PC-9 (cell line): ENCODE data around the gene RBM19. TPM values are rescaled to one million over a fixed set of nuclear protein-coding genes. Genes with fewer than 3 reads are reported as not detected.

ENCODE experiments used
- BruUV-seq: library from RNA; stranded (reverse); fragments of 400-500 nt; replicated peaks from 2 replicates; lab custom pipeline; 2021; lab: Mats Ljungman, UMichigan
- CTCF ChIA-PET: fragments of 300-600 bp; sonication (Branson Sonifier 250); formaldehyde crosslinking; loops from one replicate; lab custom pipeline; 2022; ENCODE audit warnings: antibody characterized with exemption; lab: Charles Lee
- POLR2A ChIA-PET: fragments of 300-600 bp; sonication (Branson Sonifier 250); formaldehyde crosslinking; loops from one replicate; lab custom pipeline; 2022; ENCODE audit warnings: antibody characterized with exemption; ENCODE audit not compliant: unreplicated experiment; lab: Charles Lee
- DNase-seq, 2 experiments: peaks; one replicate each; pipeline versions ENCODE4 v3.0.0 to v3.0.0-alpha.2; 2015 to 2022; ENCODE audit warnings: mixed read lengths in 1 of 2
- H2AFZ ChIP-seq: fragments of 200-600 bp; sonication (generic); 2 replicates; pipeline ENCODE4 v1.8.1; 2017; ENCODE audit warnings: antibody characterized with exemption
- H3F3A ChIP-seq: fragments of 200-600 bp; sonication (generic); 2 replicates; pipeline ENCODE4 v1.8.1; 2017; ENCODE audit warnings: antibody characterized with exemption, mild to moderate bottlenecking, low read depth; ENCODE audit not compliant: insufficient read depth
- H3K27ac ChIP-seq: fragments of 200-600 bp; sonication (generic); 2 replicates; pipeline ENCODE4 v1.6.1; 2016; ENCODE audit warnings: mixed run types
- H3K27me3 ChIP-seq: fragments of 200-600 bp; sonication (generic); 2 replicates; pipeline ENCODE4 v1.6.1; 2016; ENCODE audit warnings: low read depth, mixed run types; ENCODE audit not compliant: insufficient read depth
- H3K36me3 ChIP-seq: fragments of 200-600 bp; sonication (generic); 2 replicates; pipeline ENCODE4 v1.6.1; 2016; ENCODE audit warnings: low read depth, mixed run types
- H3K4me1 ChIP-seq: fragments of 200-600 bp; sonication (generic); replicated peaks from 2 replicates; pipeline ENCODE4 v1.6.1; 2016; ENCODE audit warnings: mixed run types; ENCODE audit not compliant: insufficient read depth
- H3K4me2 ChIP-seq: fragments of 200-600 bp; sonication (generic); 2 replicates; pipeline ENCODE4 v1.6.1; 2017; ENCODE audit warnings: mixed run types
- H3K4me3 ChIP-seq: fragments of 200-600 bp; sonication (generic); 2 replicates; pipeline ENCODE4 v1.6.1; 2016; ENCODE audit warnings: mixed run types
- H3K79me2 ChIP-seq: fragments of 200-600 bp; sonication (generic); 2 replicates; pipeline ENCODE4 v1.6.1; 2017; ENCODE audit warnings: low read depth, mixed run types
- H3K9me2 ChIP-seq: fragments of 200-600 bp; sonication (generic); 2 replicates; pipeline ENCODE4 v1.8.1; 2017; ENCODE audit warnings: mild to moderate bottlenecking; ENCODE audit not compliant: insufficient read depth
- H3K9me3 ChIP-seq: fragments of 200-600 bp; sonication (generic); 2 replicates; pipeline ENCODE4 v1.8.1; 2016; ENCODE audit warnings: low read depth; ENCODE audit not compliant: insufficient read depth
- H4K20me1 ChIP-seq: fragments of 200-600 bp; sonication (generic); 2 replicates; pipeline ENCODE4 v1.8.1; 2017; ENCODE audit not compliant: insufficient read depth
- CTCF ChIP-seq: fragments of 200-600 bp; sonication (generic); conservative IDR thresholded peaks from 2 replicates; pipeline ENCODE4 v1.6.1; 2017; ENCODE audit warnings: mixed run types, antibody characterized with exemption, mild to moderate bottlenecking, moderate library complexity
- EZH2 ChIP-seq: fragments of 200-600 bp; sonication (generic); IDR thresholded peaks from 2 replicates; pipeline ENCODE4 v1.8.0; 2017; ENCODE audit warnings: antibody characterized with exemption, low read depth
- intact Hi-C: fragments of 100-400 bp; cut with micrococcal nuclease; formaldehyde crosslinking; loops from one replicate; pipeline ENCODE4 v1.10.0; 2022; ENCODE audit not compliant: unreplicated experiment
- total RNA-seq: library from RNA; stranded (reverse); gene quantifications from 2 replicates; pipeline ENCODE4 v1.2.3, GENCODE V29; 2021

The RBM19 gene
- total RNA-seq, 1 experiment from 2014 or later: 23.8 TPM

- intact Hi-C loops: loop anchor here (5.0 kb wide), 1 partner anchor 134 kb away; no protein-coding TSS in a partner anchor
- no peak overlapping the region for H2AFZ ChIP-seq
- no peaks in the 10 kb centered on the region for H4K20me1 ChIP-seq
- H3K4me2 ChIP-seq: peak overlapping the region; percentile 66
- H3K36me3 ChIP-seq: no peaks in the 10 kb centered on the region
- H3K79me2 ChIP-seq: no peaks in the 10 kb centered on the region
- no TSS peak for BruUV-seq
- peaks cover 11% of the 10 kb centered on the region; the same call in 1 of the 2 replicates for H3K4me1 ChIP-seq
- H3K4me3 ChIP-seq: peak overlapping the region; percentile 10; the same call in 1 of the 2 replicates
- ChIA-PET POLR2A (no interaction called here), CTCF (interaction anchor here (0.6 to 0.7 kb wide), 4 partner anchors 798 to 1458 kb away, joined by 3 to 6 read pairs (median 4); no protein-coding TSS in a partner anchor)
- H3K9me3 ChIP-seq: no peaks in the 10 kb centered on the region
- no peak for TF ChIP-seq EZH2
- TF ChIP-seq CTCF: no peak
- no peaks in the 10 kb centered on the region for H3K9me2 ChIP-seq
- H3F3A ChIP-seq: no peaks in the 10 kb centered on the region
- peak; percentile 52 to 72 for DNase-seq
- H3K27me3 ChIP-seq: no peaks in the 10 kb centered on the region
- H3K27ac ChIP-seq: peak overlapping the region; percentile 51
Observed at GRCh38 chr12:113860950-113861349, 105.2 kb downstream of the RBM19 start.

DNA sequence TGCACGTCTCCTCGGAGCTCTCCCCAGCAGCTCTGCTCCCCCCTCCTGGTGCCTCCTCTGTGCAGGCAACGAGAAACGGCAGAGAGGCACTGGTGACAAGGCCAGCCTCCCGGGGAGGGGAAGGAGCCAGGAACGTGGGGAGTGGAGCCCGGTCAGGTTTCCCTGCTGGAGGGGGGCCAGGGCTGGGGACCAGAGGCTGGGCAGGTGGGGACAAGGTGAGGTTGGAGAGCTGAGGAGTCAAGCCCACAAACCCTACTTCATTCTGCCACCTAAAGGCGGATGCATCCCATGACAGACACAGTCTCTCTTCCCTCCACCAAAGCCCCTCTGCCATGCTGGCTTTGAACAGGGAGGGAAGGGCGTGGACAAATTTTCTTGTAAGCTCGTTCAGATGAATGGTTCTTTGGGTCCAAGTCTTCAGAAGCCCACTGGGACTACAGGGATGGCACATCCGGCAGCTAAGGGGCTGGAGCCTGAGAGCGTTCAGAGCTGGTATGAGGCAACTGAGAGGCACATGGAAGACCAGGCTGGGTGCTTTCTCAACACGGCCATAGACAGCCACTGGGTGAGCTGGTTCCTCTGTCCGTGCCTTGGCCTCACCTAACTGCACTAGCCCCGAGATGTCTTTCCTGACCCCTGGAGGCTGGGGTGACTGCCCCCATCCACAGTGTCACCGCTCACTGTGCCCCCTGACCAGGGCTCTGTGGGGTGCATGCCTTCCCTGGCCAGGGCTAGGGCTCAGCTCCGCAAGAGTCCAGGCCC, 105.9 kb downstream of the RBM19 start:
- H3K9me3 ChIP-seq: no peaks in the 10 kb centered on the region
- peak overlapping the region; percentile 51; the same call in 1 of the 2 replicates for H3K27ac ChIP-seq
- TF ChIP-seq EZH2: no peak
- TF ChIP-seq CTCF: no peak
- intact Hi-C loops: loop anchor here (5.0 kb wide), 1 partner anchor 133 kb away; no protein-coding TSS in a partner anchor
- no peak overlapping the region for H3K4me2 ChIP-seq
- no peaks in the 10 kb centered on the region for H3K27me3 ChIP-seq
- H3F3A ChIP-seq: no peaks in the 10 kb centered on the region
- H3K9me2 ChIP-seq: no peaks in the 10 kb centered on the region
- BruUV-seq: TSS peak; percentile 82
- no peaks in the 10 kb centered on the region for H3K79me2 ChIP-seq
- no peak overlapping the region for H2AFZ ChIP-seq
- no peaks in the 10 kb centered on the region for H3K36me3 ChIP-seq
- H4K20me1 ChIP-seq: no peaks in the 10 kb centered on the region
- peaks cover 11% of the 10 kb centered on the region; the same call in 1 of the 2 replicates for H3K4me1 ChIP-seq
- no peak for DNase-seq
- H3K4me3 ChIP-seq: no peak overlapping the region
- ChIA-PET CTCF (interaction anchor here (0.6 kb wide), 2 partner anchors 868 to 960 kb away, joined by 3 to 6 read pairs; no protein-coding TSS in a partner anchor), POLR2A (no interaction called here)

GRCh38 chr12:113858841-113859386, 107.2 kb downstream of the RBM19 start:
- no peak for DNase-seq
- ChIA-PET CTCF (no interaction called here), POLR2A (no interaction called here)
- Histone ChIP-seq H3K9me2 (no peaks in the 10 kb centered on the region), H3K9me3 (no peaks in the 10 kb centered on the region), H3K4me2 (no peak overlapping the region), H3K79me2 (no peaks in the 10 kb centered on the region), H3K27ac (no peak overlapping the region), H3K36me3 (no peaks in the 10 kb centered on the region), H3F3A (no peaks in the 10 kb centered on the region), H3K27me3 (no peaks in the 10 kb centered on the region), H2AFZ (no peak overlapping the region), H3K4me3 (no peak overlapping the region), H4K20me1 (no peaks in the 10 kb centered on the region), H3K4me1 (peaks cover 11% of the 10 kb centered on the region; the same call in 1 of the 2 replicates)
- intact Hi-C loops: no loop called here
- no TSS peak for BruUV-seq
- no peak for TF ChIP-seq CTCF
- TF ChIP-seq EZH2: no peak
